Limb (tissue), 2 donors: ENCODE data around the gene F2RL1.
"Not testable (repeated sequence)": the region's sequence is repeated elsewhere in the genome, so short reads cannot be mapped to it uniquely, and the experiment has no call there.

Experiments used
- DNase-seq, 2 donors: peaks; one replicate each; pipeline ENCODE4 v3.0.0-alpha.2; 2016; ENCODE audit errors: extremely low spot score in 2 of 2

F2RL1 gene

DNA sequence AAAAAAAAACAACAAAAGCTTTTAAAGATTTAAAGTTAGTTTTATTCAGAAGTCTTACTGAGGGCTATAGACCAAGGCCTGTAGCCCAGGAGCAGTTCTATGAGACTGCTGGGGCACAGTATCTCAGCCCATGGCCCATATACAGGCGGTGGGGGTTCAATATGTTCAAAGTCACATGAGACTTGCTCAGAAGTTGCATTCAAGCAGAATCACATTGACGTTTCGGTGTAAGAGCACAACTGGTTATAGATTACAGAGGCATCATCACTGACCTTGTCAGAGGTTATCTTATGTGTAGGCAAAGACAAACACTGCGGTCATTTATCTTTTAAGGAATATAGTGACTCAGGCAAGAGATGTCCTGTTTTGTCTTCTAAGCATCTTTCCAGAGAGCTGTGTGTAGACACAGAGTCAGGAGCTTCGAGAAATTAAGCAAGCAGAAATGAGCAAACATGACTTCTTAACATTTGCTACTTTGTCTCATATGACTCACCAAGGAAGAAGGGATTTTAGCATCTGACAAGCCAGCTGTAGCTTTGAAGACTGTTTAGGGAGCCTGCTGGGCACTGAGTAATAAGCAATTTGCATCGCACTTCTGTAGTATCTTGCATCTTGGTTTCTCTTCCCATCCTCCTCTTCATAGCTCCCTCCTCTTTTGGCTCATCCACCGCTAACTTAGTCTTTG is 12.9 kb upstream of the F2RL1 start:
- DNase-seq, result no peak

- DNase-seq, result no peak
Measured at GRCh38 chr5:76807296-76807695, 11.5 kb upstream of the F2RL1 start.

DNA sequence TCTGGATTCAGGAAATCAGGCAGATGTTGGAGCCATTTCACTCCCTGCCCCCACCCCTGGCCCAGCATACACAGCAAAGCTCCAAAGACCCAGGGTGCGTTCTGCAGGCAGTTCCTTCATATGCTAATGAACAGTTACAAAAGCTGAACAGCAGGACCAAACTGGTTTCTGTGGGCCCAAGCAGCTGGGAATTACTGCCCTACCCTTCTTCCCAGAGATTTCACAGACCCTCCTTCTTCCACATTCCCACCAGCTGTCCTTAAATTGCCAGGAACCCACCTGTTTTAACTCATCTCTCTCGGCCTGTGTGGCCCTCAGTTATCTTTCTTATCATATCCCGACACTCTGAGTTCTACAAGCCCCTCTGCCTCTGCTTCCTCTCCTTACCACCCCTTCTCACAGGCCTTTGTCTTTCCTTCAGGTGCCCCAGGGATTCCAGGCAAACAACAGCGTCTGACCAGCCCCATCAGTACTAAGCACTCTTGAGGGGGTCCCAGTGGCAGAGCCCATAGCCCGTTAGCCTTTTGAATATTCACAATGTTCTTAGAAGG is 10.6 kb upstream of the F2RL1 start:
- no peak for DNase-seq

- no peak for DNase-seq
Measured at GRCh38 chr5:76809141-76809540, 9.7 kb upstream of the F2RL1 start.

- no peak for DNase-seq
Measured at GRCh38 chr5:76810236-76810635, 8.6 kb upstream of the F2RL1 start.

- DNase-seq, result no peak
Measured at GRCh38 chr5:76811214-76811613, 7.6 kb upstream of the F2RL1 start.

- DNase-seq, result not testable (repeated sequence)
Measured at GRCh38 chr5:76812209-76812608, 6.6 kb upstream of the F2RL1 start.

DNA sequence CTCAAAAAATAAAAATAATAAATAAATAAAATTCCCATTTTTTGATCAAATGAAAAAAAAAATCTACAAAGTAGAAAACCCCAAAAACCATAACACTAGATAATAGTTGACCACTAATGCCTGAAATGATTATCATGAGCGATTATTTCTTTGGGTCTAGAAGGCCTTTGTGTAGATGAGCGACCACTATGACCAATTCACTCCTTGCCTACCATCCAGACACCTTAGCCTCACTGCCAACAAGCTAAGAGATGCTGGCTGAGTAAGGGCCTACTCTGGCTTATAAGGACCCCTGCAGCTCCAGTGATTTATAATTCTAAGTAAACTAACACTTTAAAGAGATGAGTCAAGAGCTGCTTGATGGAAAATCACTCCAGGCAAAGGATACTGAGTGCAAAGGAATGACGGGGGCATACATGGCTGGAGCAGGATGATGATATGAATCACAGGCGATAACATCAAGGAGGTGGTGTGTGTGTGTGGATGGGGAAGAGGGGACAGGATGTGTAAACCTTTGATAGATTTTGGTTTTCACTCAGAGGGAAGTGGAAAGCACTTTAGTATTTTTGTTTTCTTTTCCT is 4.8 kb upstream of the F2RL1 start:
- DNase-seq, result no peak

- DNase-seq, result no peak
Measured at GRCh38 chr5:76816110-76816831, 2.6 kb upstream of the F2RL1 start.

GRCh38 chr5:76819851-76820525 is 1.2 kb downstream of the F2RL1 start:
- no peak for DNase-seq

DNA sequence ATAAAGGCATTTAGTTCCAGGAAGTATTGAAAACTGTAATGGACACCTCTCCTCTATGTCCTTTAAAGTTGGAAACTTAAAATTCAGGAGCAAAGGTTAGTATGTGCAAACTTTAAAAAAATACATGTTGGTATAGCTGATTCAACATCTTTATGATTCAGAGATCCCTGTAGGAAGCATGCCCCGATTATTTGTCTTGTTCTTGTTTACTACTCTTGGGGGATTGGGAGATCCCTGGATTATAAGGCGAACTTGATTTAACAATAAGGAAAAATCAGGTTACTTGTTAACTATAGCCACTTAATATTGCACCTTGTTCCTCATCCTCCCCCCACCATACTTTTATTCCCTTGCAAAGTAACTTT is 1.7 kb downstream of the F2RL1 start:
- DNase-seq, result no peak

- no peak for DNase-seq
Measured at GRCh38 chr5:76821136-76821535, 2.3 kb downstream of the F2RL1 start.

DNA sequence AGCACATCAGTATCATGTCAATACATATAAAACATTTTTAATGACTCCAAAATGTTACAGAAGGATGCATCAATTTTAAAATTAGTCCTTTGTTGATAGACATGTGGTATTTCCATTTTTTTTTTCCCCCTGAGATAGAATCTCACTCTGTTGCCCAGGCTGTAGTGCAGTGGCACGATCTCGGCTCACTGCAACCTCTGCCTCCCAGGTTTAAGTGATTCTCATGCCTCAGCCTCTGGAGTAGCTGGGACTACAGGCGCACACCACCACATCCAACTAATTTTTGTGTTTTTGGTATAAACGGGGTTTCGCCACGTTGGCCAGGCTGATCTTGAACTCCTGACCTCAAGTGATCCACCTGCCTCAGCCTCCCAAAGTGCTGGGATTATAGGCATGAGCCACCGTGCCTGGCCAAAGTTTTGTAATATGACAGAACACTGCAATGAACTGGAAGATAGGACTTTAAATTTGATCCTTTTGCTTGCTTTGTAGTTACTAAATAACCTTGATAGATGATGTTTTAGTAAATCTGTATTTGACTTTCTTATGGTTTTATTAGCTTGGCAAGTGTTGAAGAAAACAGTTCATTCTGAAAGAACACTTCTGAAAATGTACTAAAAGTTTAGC is 3.4 kb downstream of the F2RL1 start:
- not testable (repeated sequence) for DNase-seq

GRCh38 chr5:76826416-76826815 is 7.6 kb downstream of the F2RL1 start:
- not testable (repeated sequence) for DNase-seq

DNA sequence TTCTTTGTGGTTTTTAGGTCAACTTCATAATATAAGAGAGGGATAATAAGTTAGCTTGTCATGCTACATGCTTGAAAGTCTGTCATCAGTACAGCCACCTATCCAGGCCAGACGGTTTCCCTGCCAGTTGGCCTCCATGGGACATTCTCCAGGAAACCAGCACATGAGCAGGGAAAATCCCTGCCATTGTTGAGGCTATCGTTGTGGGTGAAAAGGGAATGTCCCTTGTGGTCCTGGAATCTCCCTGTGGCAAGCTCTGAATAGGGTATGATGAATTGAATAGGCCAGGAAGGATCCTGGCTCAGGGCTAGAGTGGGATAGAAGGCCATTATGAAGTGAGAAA is 12.3 kb downstream of the F2RL1 start:
- DNase-seq, result no peak

DNA sequence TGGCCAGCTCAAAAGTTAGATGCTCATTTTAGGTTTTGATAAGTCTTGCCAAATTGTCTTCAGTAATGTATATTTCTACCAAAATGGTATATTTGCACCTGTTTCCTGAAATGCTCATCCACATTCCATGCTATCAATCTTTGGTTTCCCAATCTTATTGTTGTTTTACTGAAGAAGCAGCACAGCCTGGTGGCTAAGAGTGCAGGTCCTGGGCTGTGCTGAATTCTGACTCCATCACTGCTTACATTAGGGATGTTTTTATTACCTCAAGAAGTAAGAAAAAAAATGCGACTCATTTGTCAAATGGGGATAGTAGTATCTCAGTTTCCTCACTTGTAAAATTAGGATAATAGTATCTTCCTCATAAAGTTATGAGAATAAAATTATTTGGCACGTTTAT is 17.4 kb downstream of the F2RL1 start:
- no peak for DNase-seq

DNA sequence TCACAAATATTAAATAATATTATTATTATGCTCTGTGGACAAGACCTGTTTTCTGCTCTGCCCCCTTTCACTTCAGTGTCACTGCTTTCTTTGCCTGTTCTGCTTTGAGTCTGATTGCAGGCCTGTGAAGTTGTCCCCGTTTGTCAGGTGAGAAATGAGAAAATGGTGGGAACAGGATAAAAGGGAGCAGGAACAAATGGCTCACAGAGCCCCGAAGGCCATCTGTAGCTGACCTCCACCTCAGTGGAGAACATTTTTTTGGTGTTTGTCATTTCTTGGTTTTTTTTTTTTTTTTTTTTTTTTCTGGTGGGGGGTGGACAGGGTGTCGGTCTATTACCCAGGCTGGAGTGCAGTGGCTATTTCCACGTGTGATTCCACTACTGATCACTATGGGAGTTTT is 17.8 kb downstream of the F2RL1 start:
- DNase-seq, result no peak

DNA sequence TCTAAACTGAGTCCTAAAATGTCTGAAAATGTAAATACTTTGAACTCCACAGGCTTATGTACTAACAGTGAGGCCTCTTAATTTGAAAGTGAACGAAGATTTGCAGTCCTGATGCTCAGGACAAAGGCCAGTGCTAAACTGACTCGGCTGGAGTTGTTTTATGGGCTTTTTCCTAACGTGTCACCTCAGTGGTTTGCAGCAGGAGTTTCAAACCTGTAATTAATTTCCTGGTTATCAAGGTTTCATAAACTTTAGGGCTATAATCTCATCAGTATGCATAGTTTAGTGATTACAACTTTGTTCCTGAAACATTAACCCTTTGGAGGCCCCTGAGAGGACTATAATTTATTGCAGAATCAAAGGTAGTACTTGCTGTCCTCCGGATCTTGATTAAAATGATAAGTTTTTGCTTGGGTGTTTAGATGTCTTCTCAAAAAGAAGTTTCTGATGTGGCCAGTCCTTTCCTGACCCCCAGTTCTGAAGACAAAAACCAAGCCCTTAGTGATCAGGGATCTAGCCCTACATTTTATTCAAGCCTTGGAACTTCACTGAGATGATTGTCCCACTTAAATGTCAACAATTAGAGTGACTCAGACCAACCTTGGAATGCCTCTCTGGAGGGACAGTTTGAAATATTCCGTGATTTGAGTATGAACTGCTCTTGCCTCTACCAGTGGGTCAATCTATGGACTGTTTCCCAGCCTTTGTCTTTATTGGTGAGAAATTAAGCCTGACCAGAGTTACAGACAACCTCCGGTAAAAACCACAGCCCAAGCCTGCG is 19.8 kb downstream of the F2RL1 start:
- DNase-seq, result no peak

GRCh38 chr5:76841361-76841760 is 22.5 kb downstream of the F2RL1 start:
- DNase-seq, result no peak

DNA sequence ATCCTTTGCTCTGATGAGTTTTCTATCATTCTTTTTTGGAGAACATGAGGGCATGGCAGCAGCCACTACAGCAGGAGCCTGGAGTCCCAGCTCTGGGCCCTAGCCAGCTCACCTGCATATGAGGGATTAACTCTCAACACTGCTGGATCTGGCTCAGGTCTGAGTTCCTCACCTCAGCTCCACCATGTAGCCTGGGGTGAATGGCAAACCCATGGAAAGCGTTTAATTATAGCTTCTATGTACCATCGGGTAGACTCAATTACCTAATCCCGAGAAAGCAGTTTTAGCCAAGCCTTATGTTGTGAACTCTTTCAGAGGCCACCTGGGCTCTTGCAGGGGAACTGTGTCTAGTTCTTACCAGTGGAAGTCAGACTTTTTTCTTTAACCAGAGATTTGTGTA is 27.1 kb downstream of the F2RL1 start:
- no peak for DNase-seq
